H1 (cell line): Measurements from ENCODE around the gene PSORS1C2. TPM values are rescaled to one million over a fixed set of nuclear protein-coding genes. Genes with fewer than 3 reads are reported as not detected.

Experiments used
- CTCF ChIA-PET: fragments of 300-600 bp; sonication (Branson Sonifier 250); formaldehyde crosslinking; loops from one replicate; lab custom pipeline; 2021; ENCODE audit not compliant: partially characterized antibody; lab: Charles Lee
- POLR2A ChIA-PET: fragments of 300-600 bp; sonication (Branson Sonifier 250); formaldehyde crosslinking; loops from one replicate; lab custom pipeline; 2021; ENCODE audit warnings: inconsistent platforms; ENCODE audit not compliant: partially characterized antibody; lab: Charles Lee
- DNase-seq, 2 experiments: peaks; one replicate each; pipeline versions ENCODE4 v3.0.0 to v3.0.0-alpha.2; 2010 to 2022; ENCODE audit warnings: low spot score in 2 of 2, low read depth in 1 of 2, mixed read lengths in 1 of 2
- FAIRE-seq: peaks from 2 replicates; lab custom pipeline; 2011; peaks lifted over from hg19 to GRCh38; lab: Jason Lieb, UNC
- H2AFZ ChIP-seq: 2 replicates; pipeline ENCODE4 v1.8.1; 2012; ENCODE audit warnings: low read length, inconsistent platforms
- H2AK5ac ChIP-seq: 2 replicates; pipeline ENCODE4 v1.6.1; 2013; ENCODE audit warnings: low read depth, low read length
- H2BK120ac ChIP-seq: replicated peaks from 2 replicates; pipeline ENCODE3; 2013; ENCODE audit warnings: low read depth, low read length, inconsistent platforms
- H2BK12ac ChIP-seq: 2 replicates; pipeline ENCODE4 v1.6.1; 2013; ENCODE audit warnings: low read depth, low read length
- H2BK15ac ChIP-seq: 2 replicates; pipeline ENCODE4 v1.6.1; 2013; ENCODE audit warnings: low read length
- H2BK20ac ChIP-seq: 2 replicates; pipeline ENCODE4 v1.6.1; 2013; ENCODE audit warnings: low read length
- H2BK5ac ChIP-seq: 2 replicates; pipeline ENCODE4 v1.6.1; 2013; ENCODE audit warnings: low read depth, low read length
- H3K14ac ChIP-seq: 2 replicates; pipeline ENCODE4 v1.6.1; 2013; ENCODE audit warnings: inconsistent platforms; ENCODE audit not compliant: insufficient read length
- H3K18ac ChIP-seq: 2 replicates; pipeline ENCODE4 v1.6.1; 2013; ENCODE audit warnings: low read length; ENCODE audit errors: extremely low read depth
- H3K23ac ChIP-seq: 2 replicates; pipeline ENCODE4 v1.6.1; 2013; ENCODE audit warnings: inconsistent platforms; ENCODE audit not compliant: insufficient read length
- H3K23me2 ChIP-seq: 2 replicates; pipeline ENCODE4 v1.6.1; 2013; ENCODE audit warnings: low read depth, low read length
- H3K27ac ChIP-seq: 2 replicates; pipeline ENCODE4 v1.6.1; 2011; ENCODE audit warnings: low read depth, low read length, inconsistent platforms
- H3K27me3 ChIP-seq, 4 experiments: replicated peaks in 1 of 4; 1 replicate in 1 of 4; 2 replicates in 3 of 4; pipeline versions ENCODE4 v1.6.1 to v1.8.1; 2011 to 2013; ENCODE audit warnings: low read length in 3 of 4, mild to moderate bottlenecking in 3 of 4, inconsistent platforms in 2 of 4, mixed read lengths in 2 of 4, moderate library complexity in 1 of 4; ENCODE audit not compliant: control insufficient read depth in 3 of 4, insufficient read depth in 3 of 4; ENCODE audit errors: extremely low read depth in 1 of 4
- H3K36me3 ChIP-seq, 4 experiments: 2 replicates each; pipeline versions ENCODE4 v1.6.1 to v1.8.1; 2011 to 2013; ENCODE audit warnings: mild to moderate bottlenecking in 4 of 4, low read length in 3 of 4, moderate library complexity in 2 of 4, control low read depth in 1 of 4, inconsistent platforms in 1 of 4; ENCODE audit not compliant: insufficient read depth in 4 of 4, control insufficient read depth in 2 of 4
- H3K4ac ChIP-seq: replicated peaks from 2 replicates; pipeline ENCODE3; 2013; ENCODE audit warnings: low read length, low read depth, mixed read lengths, inconsistent platforms; ENCODE audit not compliant: insufficient read length
- H3K4me1 ChIP-seq, 4 experiments: replicated peaks in 1 of 4; 1 replicate in 1 of 4; 2 replicates in 3 of 4; pipeline versions ENCODE4 v1.6.1 to v1.8.1; 2011 to 2013; ENCODE audit warnings: low read length in 3 of 4, inconsistent platforms in 2 of 4, mixed read lengths in 1 of 4; ENCODE audit not compliant: insufficient read depth in 4 of 4, control insufficient read depth in 3 of 4
- H3K4me2 ChIP-seq, 2 experiments: 2 replicates each; pipeline versions ENCODE4 v1.6.1 to v1.8.1; 2011 to 2013; ENCODE audit warnings: low read depth in 2 of 2, low read length in 2 of 2, control low read depth in 1 of 2, inconsistent platforms in 1 of 2, mild to moderate bottlenecking in 1 of 2; ENCODE audit not compliant: insufficient read depth in 1 of 2
- H3K4me3 ChIP-seq, 4 experiments: fragments of 200-600, 300-600 bp in 1 of 4; sonication (generic), shearing (Covaris generic), sonication (Bioruptor Twin) in 1 of 4; 2 replicates each; pipeline versions ENCODE4 v1.5.1 to v1.8.1; 2011 to 2016; ENCODE audit warnings: low read length in 4 of 4, low read depth in 3 of 4, control low read depth in 2 of 4, inconsistent platforms in 2 of 4, mild to moderate bottlenecking in 2 of 4, mixed read lengths in 1 of 4, moderate library complexity in 1 of 4; ENCODE audit not compliant: insufficient read depth in 2 of 4; ENCODE audit errors: extremely low read depth in 1 of 4
- H3K56ac ChIP-seq: replicated peaks from 2 replicates; pipeline ENCODE3; 2013; ENCODE audit warnings: low read depth, mild to moderate bottlenecking, mixed read lengths, low read length, inconsistent platforms; ENCODE audit not compliant: insufficient read length
- H3K79me1 ChIP-seq: 2 replicates; pipeline ENCODE4 v1.6.1; 2013; ENCODE audit warnings: low read depth, low read length, control low read depth
- H3K79me2 ChIP-seq, 2 experiments: 2 replicates each; pipeline versions ENCODE4 v1.6.1 to v1.8.1; 2012 to 2013; ENCODE audit warnings: low read length in 2 of 2, mild to moderate bottlenecking in 2 of 2, inconsistent platforms in 1 of 2; ENCODE audit not compliant: insufficient read depth in 2 of 2, control insufficient read depth in 1 of 2
- H3K9ac ChIP-seq, 4 experiments: replicated peaks in 1 of 4; 1 replicate in 1 of 4; 2 replicates in 3 of 4; pipeline versions ENCODE4 v1.6.1 to v1.8.1; 2011 to 2013; ENCODE audit warnings: low read depth in 3 of 4, low read length in 3 of 4, control low read depth in 2 of 4, mild to moderate bottlenecking in 2 of 4, moderate library complexity in 2 of 4, inconsistent platforms in 1 of 4; ENCODE audit errors: extremely low read depth in 1 of 4
- H3K9me3 ChIP-seq, 2 experiments: 2 replicates each; pipeline versions ENCODE4 v1.6.1 to v1.8.1; 2012 to 2013; ENCODE audit warnings: mild to moderate bottlenecking in 2 of 2, moderate library complexity in 2 of 2, control low read depth in 1 of 2, inconsistent platforms in 1 of 2, low read depth in 1 of 2, low read length in 1 of 2, mixed read lengths in 1 of 2; ENCODE audit not compliant: insufficient read depth in 2 of 2
- H4K20me1 ChIP-seq, 2 experiments: replicated peaks in 1 of 2; 2 replicates each; pipeline versions ENCODE3 to v1.8.1; 2011 to 2013; ENCODE audit warnings: inconsistent platforms in 2 of 2, low read length in 2 of 2, mild to moderate bottlenecking in 1 of 2; ENCODE audit not compliant: insufficient read depth in 2 of 2, control insufficient read depth in 1 of 2
- H4K5ac ChIP-seq: 2 replicates; pipeline ENCODE4 v1.6.1; 2013; ENCODE audit warnings: low read length, low read depth, mixed read lengths, inconsistent platforms; ENCODE audit not compliant: insufficient read length
- H4K8ac ChIP-seq: 2 replicates; pipeline ENCODE4 v1.8.0; 2013; ENCODE audit warnings: mild to moderate bottlenecking, moderate library complexity, low read length, inconsistent platforms; ENCODE audit not compliant: insufficient read depth; ENCODE audit errors: extremely low read depth
- H4K91ac ChIP-seq: replicated peaks from 2 replicates; pipeline ENCODE3; 2013; ENCODE audit warnings: low read length, mixed read lengths, inconsistent platforms; ENCODE audit not compliant: insufficient read length
- POLR2A ChIP-seq, 2 experiments: IDR thresholded peaks; 1 replicate in 1 of 2; 2 replicates in 1 of 2; pipeline ENCODE4 v1.6.1; 2011; ENCODE audit warnings: low read depth in 2 of 2, low read length in 2 of 2, mild to moderate bottlenecking in 2 of 2; ENCODE audit errors: control extremely low read depth in 1 of 2
- WGBS, 2 experiments: shearing (Covaris generic) in 1 of 2; methylation state at CpG; one replicate each; pipeline versions ENCODE4 v1.1.6 to v1.1.7; 2013 to 2015; ENCODE audit warnings: low lambda C conversion rate in 2 of 2, mixed read lengths in 2 of 2, inconsistent platforms in 1 of 2, low coverage in 1 of 2, missing lambda C conversion rate in 1 of 2; ENCODE audit not compliant: insufficient replicate concordance in 2 of 2, insufficient coverage in 1 of 2, insufficient read length in 1 of 2; ENCODE audit errors: extremely low coverage in 1 of 2, missing lambda C conversion rate in 1 of 2; 5-methylcytosine and 5-hydroxymethylcytosine counted together
- polyA plus RNA-seq, 7 experiments: library from polyadenylated mRNA; depleted of rRNA in 3 of 7; stranded (reverse) in 5 of 7; unstranded in 2 of 7; fragments of >200 nt in 5 of 7; fragments of 200-250 nt in 2 of 7; gene quantifications; 1 replicate in 5 of 7; 2 replicates in 1 of 7; 4 replicates in 1 of 7; pipeline versions ENCODE4 v1.2.1 to v1.2.3, GENCODE V29; 2011 to 2013; ENCODE audit warnings: missing spikeins in 2 of 7, mixed read lengths in 2 of 7
- total RNA-seq: library from RNA; stranded (reverse); fragmentation: NEBNext Ultra II Directional; extraction: Animal tissue kit (Norgen Biotek cat#: 25700); gene quantifications from 2 replicates; pipeline ENCODE4 v1.2.1, GENCODE V29; 2021

The PSORS1C2 gene
- total and polyA plus RNA-seq, 2 of the 8 experiments (the other 6 are each of a cell fraction or from before 2014, with no cell fraction given), result 0.11 TPM; not detected in 1

- Histone ChIP-seq H3K23ac (no peak overlapping the region), H2AFZ (no peak overlapping the region), H2BK12ac (no peak overlapping the region), H2BK5ac (no peak overlapping the region), H3K4ac (no peak overlapping the region), H2BK120ac (no peak overlapping the region), H3K4me3 (no peak overlapping the region), H3K9ac (no peak overlapping the region), H3K18ac (no peak overlapping the region), H3K56ac (no peak overlapping the region), H4K20me1 (peaks cover 0 to 3% of the 10 kb centered on the region in 2 experiments), H3K36me3 (peaks cover 2 to 39% (median 9%) of the 10 kb centered on the region in 4 experiments; a peak in 7 of 8 replicates), H4K91ac (no peak overlapping the region), H4K8ac (no peak overlapping the region), H3K14ac (no peak overlapping the region), H4K5ac (no peak overlapping the region), H3K4me1 (peaks cover 0 to 9% (median 4%) of the 10 kb centered on the region in 4 experiments; a peak in 4 of 7 replicates), H3K23me2 (no peaks in the 10 kb centered on the region; the same call in 1 of the 2 replicates), H2AK5ac (no peak overlapping the region), H3K79me1 (no peaks in the 10 kb centered on the region), H3K79me2 (no peaks in the 10 kb centered on the region), H3K27me3 (no peaks in the 10 kb centered on the region), H3K4me2 (no peak overlapping the region), H3K27ac (no peak overlapping the region), H2BK20ac (no peak overlapping the region), H2BK15ac (no peak overlapping the region), H3K9me3 (no peaks in the 10 kb centered on the region)
- ChIA-PET POLR2A (interaction anchor here (0.6 to 68.5 kb wide), 4 partner anchors 2 to 445 kb away, joined by 3 to 2251 read pairs (median 1128); partner anchors contain the start of genes CCHCR1, CDSN, POU5F1 and PSORS1C1), CTCF (interaction anchor here (0.6 to 16.4 kb wide), 9 partner anchors 8 to 52 kb away, joined by 3 to 170 read pairs (median 5); no protein-coding TSS in a partner anchor)
- TF ChIP-seq POLR2A (IDR thresholded peaks at IDR 0.05; ENCODE audit: control extremely low read depth in 1 of 2, low read depth in 2 of 2, low read length in 2 of 2), result no peak
- no peak for DNase-seq
- 94% methylated on average over 10 of the region's 10 CpGs; no CpG with 5 or more reads in 1 of the 2 experiments for WGBS, 2 experiments
- no peak for FAIRE-seq
Measured at GRCh38 chr6:31145386-31145785, 6.5 kb upstream of the PSORS1C2 start.
